ENCODE measurements around the gene MVB12A. TPM values are rescaled to one million over a fixed set of nuclear protein-coding genes. Genes with fewer than 3 reads are reported as not detected.

MVB12A gene
- total RNA-seq, 1 donor from 2014 or later: 53.3 TPM

DNA sequence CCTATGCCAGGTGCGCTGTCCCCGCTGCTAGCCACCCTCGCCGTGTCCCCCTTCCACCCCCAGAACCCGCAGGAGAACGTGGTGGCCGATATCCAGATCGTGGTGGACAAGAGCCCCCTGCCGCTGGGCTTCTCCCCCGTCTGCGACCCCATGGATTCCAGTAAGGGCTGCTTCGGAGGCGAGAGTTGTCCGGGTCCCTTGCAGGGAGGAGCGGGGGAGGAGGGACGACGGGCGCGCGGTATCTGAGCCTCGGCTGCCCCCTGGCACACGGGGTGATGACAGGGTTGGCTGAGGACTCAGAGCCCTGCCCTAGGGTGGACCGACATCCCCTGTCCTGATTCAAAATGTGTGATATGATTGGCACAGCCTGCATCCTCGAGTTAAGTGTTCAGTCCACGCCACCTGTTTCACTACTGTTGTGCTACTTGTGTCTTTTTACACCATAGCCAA, 653 bp downstream of the MVB12A start:
- no peak for DNase-seq (ENCODE audit: extremely low spot score in 2 of 2)
- Histone ChIP-seq H3K4me3 (peak overlapping the region; percentile 76 to 93), H3K27me3 (no peaks in the 10 kb centered on the region), H3K36me3 (no peaks in the 10 kb centered on the region), H3K27ac (peak overlapping the region; percentile 76), H3K4me1 (peaks cover 22% of the 10 kb centered on the region), H3K9me3 (no peaks in the 10 kb centered on the region)
- intact Hi-C loops (cut with DNase I): no loop called here
- TF ChIP-seq POLR2A (IDR thresholded peaks at IDR 0.05) (no peak), POLR2AphosphoS5 (IDR thresholded peaks at IDR 0.05; ENCODE audit: insufficient read depth in 1 of 2, low read depth in 1 of 2) (no peak)

DNA sequence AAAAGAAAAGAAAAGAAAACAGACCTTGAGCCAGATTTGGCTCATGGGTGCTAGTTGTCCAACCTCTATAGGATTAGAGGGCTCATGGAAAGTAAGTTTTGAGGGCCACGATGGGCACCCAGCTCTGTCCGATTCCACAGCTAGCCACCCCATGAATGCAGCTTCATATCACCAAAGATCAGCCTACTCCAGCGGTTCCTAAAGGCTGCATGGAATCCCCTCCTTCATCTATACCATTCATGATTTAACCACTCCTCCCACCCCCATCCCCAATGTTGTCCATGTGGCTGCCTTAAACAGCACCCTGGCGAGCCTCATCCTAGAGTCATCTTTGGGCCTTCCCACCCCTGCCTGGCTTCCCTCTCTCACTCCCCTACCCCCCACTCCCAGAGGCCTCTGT, 2.1 kb downstream of the MVB12A start:
- Histone ChIP-seq H3K4me3 (no peak overlapping the region), H3K4me1 (peaks cover 22% of the 10 kb centered on the region), H3K27me3 (no peaks in the 10 kb centered on the region), H3K36me3 (no peaks in the 10 kb centered on the region), H3K9me3 (no peaks in the 10 kb centered on the region), H3K27ac (no peak overlapping the region)
- intact Hi-C loops (cut with DNase I): no loop called here
- TF ChIP-seq, protein P1, sequence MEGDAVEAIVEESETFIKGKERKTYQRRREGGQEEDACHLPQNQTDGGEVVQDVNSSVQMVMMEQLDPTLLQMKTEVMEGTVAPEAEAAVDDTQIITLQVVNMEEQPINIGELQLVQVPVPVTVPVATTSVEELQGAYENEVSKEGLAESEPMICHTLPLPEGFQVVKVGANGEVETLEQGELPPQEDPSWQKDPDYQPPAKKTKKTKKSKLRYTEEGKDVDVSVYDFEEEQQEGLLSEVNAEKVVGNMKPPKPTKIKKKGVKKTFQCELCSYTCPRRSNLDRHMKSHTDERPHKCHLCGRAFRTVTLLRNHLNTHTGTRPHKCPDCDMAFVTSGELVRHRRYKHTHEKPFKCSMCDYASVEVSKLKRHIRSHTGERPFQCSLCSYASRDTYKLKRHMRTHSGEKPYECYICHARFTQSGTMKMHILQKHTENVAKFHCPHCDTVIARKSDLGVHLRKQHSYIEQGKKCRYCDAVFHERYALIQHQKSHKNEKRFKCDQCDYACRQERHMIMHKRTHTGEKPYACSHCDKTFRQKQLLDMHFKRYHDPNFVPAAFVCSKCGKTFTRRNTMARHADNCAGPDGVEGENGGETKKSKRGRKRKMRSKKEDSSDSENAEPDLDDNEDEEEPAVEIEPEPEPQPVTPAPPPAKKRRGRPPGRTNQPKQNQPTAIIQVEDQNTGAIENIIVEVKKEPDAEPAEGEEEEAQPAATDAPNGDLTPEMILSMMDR (IDR thresholded peaks at IDR 0.05): no peak
- no peak for TF ChIP-seq POLR2A (IDR thresholded peaks at IDR 0.05)
- no peak for TF ChIP-seq POLR2AphosphoS5 (IDR thresholded peaks at IDR 0.05; ENCODE audit: insufficient read depth in 1 of 2, low read depth in 1 of 2)
- DNase-seq (ENCODE audit: extremely low spot score in 2 of 2): no peak

DNA sequence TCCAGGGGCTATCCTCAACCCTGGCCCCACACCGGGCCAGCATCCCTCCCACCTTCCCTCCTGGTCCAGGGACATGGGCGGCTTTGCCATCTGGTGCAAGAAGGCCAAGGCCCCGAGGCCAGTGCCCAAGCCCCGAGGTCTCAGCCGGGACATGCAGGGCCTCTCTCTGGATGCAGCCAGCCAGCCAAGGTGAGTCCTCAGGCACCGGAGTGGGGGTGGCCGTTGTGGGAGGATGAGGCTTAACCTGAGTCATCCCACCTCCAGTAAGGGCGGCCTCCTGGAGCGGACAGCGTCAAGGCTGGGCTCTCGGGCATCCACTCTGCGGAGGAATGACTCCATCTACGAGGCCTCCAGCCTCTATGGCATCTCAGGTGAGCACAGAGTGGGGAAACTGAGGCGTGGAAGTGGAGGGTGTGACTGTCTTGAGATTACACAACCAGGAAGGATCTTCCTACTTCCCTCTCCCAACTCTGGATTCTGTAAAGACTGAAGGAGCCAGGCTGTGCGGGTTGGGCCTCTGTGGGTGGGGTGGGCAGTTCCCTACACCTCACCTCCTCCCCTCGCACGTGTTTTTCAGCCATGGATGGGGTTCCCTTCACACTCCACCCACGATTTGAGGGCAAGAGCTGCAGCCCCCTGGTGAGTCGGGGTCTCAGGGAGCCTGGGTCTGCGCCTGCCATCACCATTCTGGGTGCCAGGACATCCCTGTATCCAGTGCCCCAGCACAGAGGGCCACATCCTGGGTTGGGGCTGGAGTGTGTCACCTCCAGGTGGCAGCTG, 3.8 kb downstream of the MVB12A start:
- no peak overlapping the region for H3K4me3 ChIP-seq
- intact Hi-C loops (cut with DNase I): no loop called here
- TF ChIP-seq POLR2A (IDR thresholded peaks at IDR 0.05) (no peak), POLR2AphosphoS5 (IDR thresholded peaks at IDR 0.05; ENCODE audit: insufficient read depth in 1 of 2, low read depth in 1 of 2) (no peak)
- TF ChIP-seq, protein P1 (IDR thresholded peaks at IDR 0.05): no peak
- peaks cover 22% of the 10 kb centered on the region for H3K4me1 ChIP-seq
- H3K36me3 ChIP-seq: no peaks in the 10 kb centered on the region
- H3K9me3 ChIP-seq: no peaks in the 10 kb centered on the region
- H3K27me3 ChIP-seq: no peaks in the 10 kb centered on the region
- DNase-seq (ENCODE audit: extremely low spot score in 2 of 2): no peak
- H3K27ac ChIP-seq: no peak overlapping the region

DNA sequence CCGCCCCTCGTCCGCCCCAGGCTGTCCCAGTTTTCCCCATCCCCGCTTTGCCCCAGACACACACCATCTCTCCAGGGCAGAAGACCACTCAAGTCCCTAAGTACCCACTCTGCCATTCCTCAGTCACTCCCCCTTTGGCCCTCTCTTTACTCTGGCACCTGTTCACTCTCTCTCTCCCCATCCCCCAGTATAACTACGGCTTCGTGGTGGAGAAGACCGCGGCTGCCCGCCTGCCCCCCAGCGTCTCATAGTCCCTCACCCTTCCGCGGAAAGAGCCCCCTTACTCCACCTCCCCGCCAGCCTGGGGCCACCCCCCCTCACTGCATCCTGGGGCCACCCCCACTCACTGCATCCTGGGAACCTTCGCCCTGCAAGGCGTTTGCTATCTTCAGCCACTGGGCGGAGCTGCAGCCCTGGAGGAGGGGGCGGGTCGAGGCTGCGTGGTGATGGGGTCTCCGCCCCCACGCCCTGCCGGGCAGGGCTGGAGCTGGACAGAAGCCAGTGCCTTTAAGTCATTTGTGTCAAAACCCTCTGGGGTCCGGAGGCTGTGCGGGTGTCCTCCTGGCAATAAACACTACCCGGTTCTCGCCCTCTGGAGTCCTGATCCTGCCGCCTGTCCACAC, 5.0 kb downstream of the MVB12A start:
- Histone ChIP-seq H3K27ac (no peak overlapping the region), H3K27me3 (no peaks in the 10 kb centered on the region), H3K4me3 (no peak overlapping the region), H3K9me3 (no peaks in the 10 kb centered on the region), H3K36me3 (no peaks in the 10 kb centered on the region), H3K4me1 (peaks cover 15% of the 10 kb centered on the region)
- TF ChIP-seq, protein P1 (IDR thresholded peaks at IDR 0.05): no peak
- TF ChIP-seq POLR2A (IDR thresholded peaks at IDR 0.05): no peak
- no peak for TF ChIP-seq POLR2AphosphoS5 (IDR thresholded peaks at IDR 0.05; ENCODE audit: insufficient read depth in 1 of 2, low read depth in 1 of 2)
- no peak for DNase-seq (ENCODE audit: extremely low spot score in 2 of 2)
- intact Hi-C loops (cut with DNase I): no loop called here

DNA sequence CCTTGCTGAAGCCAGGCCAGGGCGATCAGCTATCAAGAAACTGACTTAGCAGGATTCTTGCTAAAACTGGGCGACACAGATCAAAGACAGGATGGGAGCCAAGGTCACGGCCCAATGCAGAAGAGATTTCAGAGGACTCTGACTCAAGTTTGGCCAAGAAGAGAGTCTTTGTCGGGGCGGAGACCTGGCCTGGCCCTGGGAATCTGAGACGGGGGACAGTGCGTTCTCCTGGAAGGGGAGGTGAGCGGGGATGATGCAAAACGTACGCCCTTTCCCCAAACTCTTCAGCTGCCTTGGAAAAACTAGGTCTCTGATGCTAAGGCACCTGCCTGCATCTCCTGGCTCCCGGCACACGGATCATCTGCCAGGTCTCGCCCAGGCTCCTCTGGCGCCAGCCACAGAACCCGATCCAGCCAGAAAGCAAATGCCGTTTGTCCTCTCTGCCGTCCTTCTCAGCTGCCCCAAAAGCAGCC, 9.8 kb downstream of the MVB12A start:
- no peak for TF ChIP-seq POLR2AphosphoS5 (IDR thresholded peaks at IDR 0.05; ENCODE audit: insufficient read depth in 1 of 2, low read depth in 1 of 2)
- TF ChIP-seq POLR2A (IDR thresholded peaks at IDR 0.05): no peak
- TF ChIP-seq, protein P1 (IDR thresholded peaks at IDR 0.05): no peak
- DNase-seq (ENCODE audit: extremely low spot score in 2 of 2): no peak
- Histone ChIP-seq H3K4me3 (no peak overlapping the region), H3K4me1 (peaks cover 5% of the 10 kb centered on the region), H3K9me3 (no peaks in the 10 kb centered on the region), H3K27me3 (no peaks in the 10 kb centered on the region), H3K36me3 (no peaks in the 10 kb centered on the region), H3K27ac (no peak overlapping the region)
- intact Hi-C loops (cut with DNase I): no loop called here
